Measurements from ENCODE around the gene DDIT4. TPM values are rescaled to one million over a fixed set of nuclear protein-coding genes. Genes with fewer than 3 reads are reported as not detected.
"Not testable (repeated sequence)": the region's sequence is repeated elsewhere in the genome, so short reads cannot be mapped to it uniquely, and the experiment has no call there.

Gene DDIT4
- total RNA-seq, 4 donors from 2014 or later: 64.5 to 356 (median 150) TPM

DNA sequence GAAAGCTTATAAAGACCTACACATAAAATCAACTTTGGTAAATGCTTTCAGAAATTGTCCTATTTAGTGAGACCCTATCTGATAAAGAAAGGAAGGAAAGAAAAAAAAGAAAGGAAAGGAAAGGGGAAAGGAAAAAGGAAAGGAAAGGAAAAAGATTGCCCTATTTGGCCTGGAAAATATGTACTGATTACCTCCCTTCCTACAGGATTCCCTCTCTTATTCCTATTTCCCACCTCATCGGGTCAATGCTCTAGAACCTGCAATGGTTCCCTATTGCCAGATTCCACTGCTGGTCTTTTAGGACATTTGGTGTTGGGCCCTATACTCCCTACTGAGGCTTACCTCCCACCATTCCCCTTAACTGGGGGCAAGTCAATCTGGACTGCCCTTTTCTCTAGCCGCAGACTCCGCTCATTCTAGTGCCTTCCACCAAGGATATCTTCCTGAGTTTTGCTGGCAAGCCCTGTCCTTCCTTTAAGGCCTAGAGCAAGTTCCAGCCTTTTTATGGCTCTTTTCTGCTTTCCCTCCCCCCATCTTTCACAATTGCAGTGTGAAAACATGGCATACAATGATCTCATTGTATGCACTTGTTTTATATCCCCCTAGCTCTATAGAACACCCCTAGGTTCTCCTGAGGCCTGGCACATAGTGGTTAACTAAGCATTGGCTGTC, 4.4 kb downstream of the DDIT4 start:
- Histone ChIP-seq H3K4me3 (no peak overlapping the region), H3K27ac (peak overlapping the region; percentile 96 to 97 (median 97)), H3K9me3 (no peaks in the 10 kb centered on the region), H3K27me3 (no peaks in the 10 kb centered on the region), H3K4me1 (peaks cover 2 to 37% (median 35%) of the 10 kb centered on the region in 4 donors), H3K36me3 (peaks cover 0 to 11% (median 5%) of the 10 kb centered on the region in 4 donors)
- 71 to 77% methylated on average over 1 to 3 of the region's 3 CpGs for WGBS, 2 donors (ENCODE audit: low coverage in 1 of 2)
- intact Hi-C loops (cut with DNase I; ENCODE audit: low total_unique reads) (no loop called here), in situ Hi-C loops (cut with MboI; ENCODE audit: low pct_ligation_motif_present in 1 of 4, low pct_unique_long_range_greater_than_20kb in 1 of 4, low sequenced_read_pairs in 3 of 4) (no loop called here)
- peak in 2 of 3 donors; percentile 33 to 39 for TF ChIP-seq POLR2AphosphoS5 (IDR thresholded peaks at IDR 0.05)
- peak; percentile 43 for TF ChIP-seq POLR2A (IDR thresholded peaks at IDR 0.05)
- no peak for TF ChIP-seq EP300 (IDR thresholded peaks at IDR 0.05; ENCODE audit: low read depth)
- DNase-seq: no peak

DNA sequence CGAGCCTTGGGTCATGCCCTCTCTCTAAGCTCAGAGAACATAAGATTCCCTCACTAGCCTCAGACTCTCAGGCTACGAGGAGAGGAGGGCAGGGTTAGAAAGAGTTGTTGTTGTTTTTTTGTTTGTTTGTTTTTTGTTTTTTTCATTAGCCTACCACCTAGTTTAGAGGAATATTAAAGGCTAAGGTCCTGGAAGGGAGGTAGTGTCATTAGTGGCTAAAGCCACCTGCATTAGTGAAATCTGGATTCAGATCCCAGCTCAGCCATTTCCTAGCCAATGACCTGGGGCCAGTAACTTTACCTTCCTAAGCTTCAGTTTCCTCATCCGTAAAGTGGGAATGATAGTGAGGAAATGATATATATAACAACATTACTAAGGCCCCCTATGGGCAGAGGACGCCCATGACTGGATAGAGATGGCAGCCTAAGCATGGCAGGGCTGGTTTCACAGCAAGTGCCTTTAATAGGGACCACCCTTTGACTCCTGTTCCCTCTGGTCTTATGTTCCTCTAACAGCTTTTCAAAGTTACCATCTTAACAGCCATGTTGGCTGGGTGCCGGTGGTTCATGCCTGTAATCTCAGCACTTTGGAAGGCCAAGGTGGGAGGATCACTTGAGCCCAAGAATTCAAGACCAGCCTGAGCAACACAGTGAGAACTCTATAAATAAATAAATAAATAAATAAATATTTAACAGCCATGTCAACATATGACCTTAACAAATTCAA, 5.1 kb downstream of the DDIT4 start:
- WGBS, 2 donors (ENCODE audit: low coverage in 1 of 2): 82 to 100% methylated on average over 2 to 5 of the region's 5 CpGs
- TF ChIP-seq, protein P1, sequence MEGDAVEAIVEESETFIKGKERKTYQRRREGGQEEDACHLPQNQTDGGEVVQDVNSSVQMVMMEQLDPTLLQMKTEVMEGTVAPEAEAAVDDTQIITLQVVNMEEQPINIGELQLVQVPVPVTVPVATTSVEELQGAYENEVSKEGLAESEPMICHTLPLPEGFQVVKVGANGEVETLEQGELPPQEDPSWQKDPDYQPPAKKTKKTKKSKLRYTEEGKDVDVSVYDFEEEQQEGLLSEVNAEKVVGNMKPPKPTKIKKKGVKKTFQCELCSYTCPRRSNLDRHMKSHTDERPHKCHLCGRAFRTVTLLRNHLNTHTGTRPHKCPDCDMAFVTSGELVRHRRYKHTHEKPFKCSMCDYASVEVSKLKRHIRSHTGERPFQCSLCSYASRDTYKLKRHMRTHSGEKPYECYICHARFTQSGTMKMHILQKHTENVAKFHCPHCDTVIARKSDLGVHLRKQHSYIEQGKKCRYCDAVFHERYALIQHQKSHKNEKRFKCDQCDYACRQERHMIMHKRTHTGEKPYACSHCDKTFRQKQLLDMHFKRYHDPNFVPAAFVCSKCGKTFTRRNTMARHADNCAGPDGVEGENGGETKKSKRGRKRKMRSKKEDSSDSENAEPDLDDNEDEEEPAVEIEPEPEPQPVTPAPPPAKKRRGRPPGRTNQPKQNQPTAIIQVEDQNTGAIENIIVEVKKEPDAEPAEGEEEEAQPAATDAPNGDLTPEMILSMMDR (IDR thresholded peaks at IDR 0.05): no peak
- no peak for TF ChIP-seq EP300 (IDR thresholded peaks at IDR 0.05; ENCODE audit: low read depth)
- TF ChIP-seq POLR2AphosphoS5 (IDR thresholded peaks at IDR 0.05): no peak
- TF ChIP-seq POLR2A (IDR thresholded peaks at IDR 0.05): no peak
- H3K4me1 ChIP-seq: peaks cover 2 to 37% (median 35%) of the 10 kb centered on the region in 4 donors
- H3K4me3 ChIP-seq: no peak overlapping the region
- peaks cover 0 to 11% (median 5%) of the 10 kb centered on the region in 4 donors for H3K36me3 ChIP-seq
- in situ Hi-C loops (cut with MboI; ENCODE audit: low pct_ligation_motif_present in 1 of 4, low pct_unique_long_range_greater_than_20kb in 1 of 4, low sequenced_read_pairs in 3 of 4) (no loop called here), intact Hi-C loops (cut with DNase I; ENCODE audit: low total_unique reads) (no loop called here)
- H3K27me3 ChIP-seq: no peaks in the 10 kb centered on the region
- H3K27ac ChIP-seq: peak overlapping the region; percentile 96 to 97 (median 97)
- no peak for DNase-seq
- H3K9me3 ChIP-seq: no peaks in the 10 kb centered on the region

DNA sequence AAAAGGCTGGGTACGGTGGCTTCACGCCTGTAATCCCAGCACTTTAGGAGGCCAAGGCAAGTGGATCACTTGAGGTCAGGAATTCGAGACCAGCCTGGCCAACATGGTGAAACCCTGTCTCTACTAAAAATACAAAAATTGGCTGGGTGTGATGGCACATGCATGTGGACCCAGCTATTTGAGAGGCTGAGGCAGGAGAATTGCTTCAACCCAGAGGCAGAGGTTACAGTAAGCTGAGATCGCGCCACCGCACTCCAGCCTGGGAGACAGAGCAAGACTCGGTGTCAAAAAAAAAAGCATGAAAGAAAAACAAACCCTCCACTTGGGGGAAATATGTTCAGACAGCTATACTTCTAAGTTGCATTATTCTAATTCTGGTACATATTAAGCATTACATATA, 5.9 kb downstream of the DDIT4 start:
- in situ Hi-C loops (cut with MboI; ENCODE audit: low pct_ligation_motif_present in 1 of 4, low pct_unique_long_range_greater_than_20kb in 1 of 4, low sequenced_read_pairs in 3 of 4); intact Hi-C loops (cut with DNase I; ENCODE audit: low total_unique reads): not testable (repeated sequence)
- 88 to 93% methylated on average over 7 of the region's 7 CpGs for WGBS, 2 donors (ENCODE audit: low coverage in 1 of 2)

DNA sequence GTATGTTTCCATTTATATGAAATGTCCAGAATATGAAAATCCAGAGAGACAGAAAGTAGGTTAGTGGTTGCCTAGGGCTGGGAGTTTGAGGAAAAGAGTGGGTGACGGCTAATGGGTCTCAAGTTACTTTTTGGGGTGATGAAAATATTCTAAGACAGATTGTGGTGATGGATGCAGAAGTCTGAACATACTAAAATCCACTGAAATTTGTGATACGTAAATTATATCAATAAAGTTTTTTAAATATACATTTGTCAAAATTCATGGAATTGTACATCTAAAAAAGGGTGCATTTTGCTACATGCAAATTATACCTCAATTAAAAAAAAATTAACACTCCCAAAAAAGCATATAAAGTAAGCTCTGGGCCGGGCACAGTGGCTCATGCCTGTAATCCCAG, 9.4 kb downstream of the DDIT4 start:
- intact Hi-C loops (cut with DNase I; ENCODE audit: low total_unique reads) (no loop called here), in situ Hi-C loops (cut with MboI; ENCODE audit: low pct_ligation_motif_present in 1 of 4, low pct_unique_long_range_greater_than_20kb in 1 of 4, low sequenced_read_pairs in 3 of 4) (no loop called here)
- TF ChIP-seq POLR2A (IDR thresholded peaks at IDR 0.05): no peak
- TF ChIP-seq, protein P1 (IDR thresholded peaks at IDR 0.05): no peak
- no peak for TF ChIP-seq EP300 (IDR thresholded peaks at IDR 0.05; ENCODE audit: low read depth)
- TF ChIP-seq POLR2AphosphoS5 (IDR thresholded peaks at IDR 0.05): no peak
- Histone ChIP-seq H3K36me3 (no peaks in the 10 kb centered on the region), H3K27me3 (no peaks in the 10 kb centered on the region), H3K4me3 (no peak overlapping the region), H3K4me1 (peaks cover 0 to 13% (median 7%) of the 10 kb centered on the region in 4 donors), H3K9me3 (no peaks in the 10 kb centered on the region), H3K27ac (no peak overlapping the region)
- DNase-seq: no peak
- WGBS, 2 donors (ENCODE audit: low coverage in 1 of 2): 83 to 95% methylated on average over 3 of the region's 3 CpGs

More for the DNA sequence above, 5.9 kb downstream of the DDIT4 start:
- DNase-seq, H3K9me3 ChIP-seq, H3K4me3 ChIP-seq, H3K27ac ChIP-seq, H3K27me3 ChIP-seq: not testable (repeated sequence)
- Histone ChIP-seq H3K4me1 (peaks cover 2 to 37% (median 34%) of the 10 kb centered on the region in 4 donors), H3K36me3 (peaks cover 0 to 11% (median 5%) of the 10 kb centered on the region in 4 donors)

DNA sequence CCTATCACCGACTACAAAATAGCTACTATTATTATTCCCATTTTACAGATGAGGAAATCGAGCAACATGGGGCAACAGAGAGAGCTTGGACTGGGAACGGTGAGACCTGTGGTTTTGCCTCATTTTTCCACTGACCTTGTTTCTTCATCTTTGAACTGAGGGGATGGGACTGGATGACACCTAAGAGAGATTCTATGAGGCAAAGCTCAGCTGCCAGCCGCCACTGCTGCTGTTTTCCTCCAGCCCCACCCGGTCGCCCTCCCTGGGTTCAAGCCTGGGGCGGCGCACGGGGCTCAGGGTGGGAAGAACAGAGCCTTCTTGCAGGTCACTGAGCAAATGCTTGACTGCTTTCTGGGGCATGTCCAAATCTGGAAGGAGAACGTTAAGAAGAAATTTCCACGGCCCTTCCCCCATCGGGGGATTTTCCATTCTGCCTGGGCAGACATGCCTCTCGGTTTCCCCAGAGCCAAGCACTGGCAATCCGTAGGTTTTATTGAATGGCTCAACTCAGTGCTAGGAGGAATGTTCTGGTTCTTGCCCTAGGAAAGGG, 12.3 kb downstream of the DDIT4 start:
- no peak for DNase-seq
- intact Hi-C loops (cut with DNase I; ENCODE audit: low total_unique reads): loop anchor here (2.0 kb wide), 1 partner anchor 69 kb away; the partner anchor contains the start of gene DNAJB12
- H3K9me3 ChIP-seq: no peaks in the 10 kb centered on the region
- no peak overlapping the region for H3K27ac ChIP-seq
- H3K4me3 ChIP-seq: no peak overlapping the region
- TF ChIP-seq POLR2A (IDR thresholded peaks at IDR 0.05) (no peak), EP300 (IDR thresholded peaks at IDR 0.05; ENCODE audit: low read depth) (no peak), POLR2AphosphoS5 (IDR thresholded peaks at IDR 0.05) (no peak)
- TF ChIP-seq, protein P1 (IDR thresholded peaks at IDR 0.05): no peak
- no peaks in the 10 kb centered on the region for H3K36me3 ChIP-seq
- WGBS, 2 donors (ENCODE audit: low coverage in 1 of 2): 61 to 81% methylated on average over 3 to 14 of the region's 14 CpGs
- H3K4me1 ChIP-seq: peaks cover 0 to 6% (median 2%) of the 10 kb centered on the region in 4 donors
- in situ Hi-C loops (cut with MboI; ENCODE audit: low pct_ligation_motif_present in 1 of 4, low pct_unique_long_range_greater_than_20kb in 1 of 4, low sequenced_read_pairs in 3 of 4): no loop called here
- H3K27me3 ChIP-seq: no peaks in the 10 kb centered on the region
